Osteocyte (in vitro differentiated cells): ENCODE results near the gene SLC7A14. TPM values are rescaled to one million over a fixed set of nuclear protein-coding genes. Genes with fewer than 3 reads are reported as not detected.

Source experiments
- DNase-seq: peaks from one replicate; pipeline ENCODE4 v3.0.0; 2021; ENCODE audit warnings: mixed read lengths; ENCODE audit not compliant: unreplicated experiment; ENCODE audit errors: extremely low spot score
- H3K27ac Mint-ChIP-seq: one replicate; pipeline ENCODE4 v1.8.0; 2021; ENCODE audit warnings: mild to moderate bottlenecking, mixed read lengths; ENCODE audit not compliant: unreplicated experiment
- H3K27me3 Mint-ChIP-seq: one replicate; pipeline ENCODE4 v1.8.0; 2021; ENCODE audit warnings: mixed read lengths; ENCODE audit not compliant: unreplicated experiment
- H3K36me3 Mint-ChIP-seq: one replicate; pipeline ENCODE4 v1.8.0; 2021; ENCODE audit warnings: mixed read lengths; ENCODE audit not compliant: unreplicated experiment
- H3K4me1 Mint-ChIP-seq: one replicate; pipeline ENCODE4 v1.8.0; 2021; ENCODE audit warnings: mixed read lengths; ENCODE audit not compliant: unreplicated experiment
- H3K4me3 Mint-ChIP-seq: one replicate; pipeline ENCODE4 v1.8.0; 2021; ENCODE audit warnings: mild to moderate bottlenecking, moderate library complexity, mixed read lengths; ENCODE audit not compliant: unreplicated experiment
- H3K9me3 Mint-ChIP-seq: one replicate; pipeline ENCODE4 v1.8.0; 2021; ENCODE audit warnings: mixed read lengths; ENCODE audit not compliant: unreplicated experiment
- total RNA-seq: library from RNA; stranded (reverse); gene quantifications from 2 replicates; pipeline ENCODE4 v1.2.1, GENCODE V29; 2021
- TF ChIP-seq, protein P1 (sequence below): fragments of 200-600 bp; sonication (generic); IDR thresholded peaks from 2 replicates; pipeline ENCODE4 v1.5.0; 2021; ENCODE audit warnings: antibody characterized with exemption, mild to moderate bottlenecking, moderate library complexity

Gene SLC7A14
- total RNA-seq, 1 donor from 2014 or later: 2.1 TPM

DNA sequence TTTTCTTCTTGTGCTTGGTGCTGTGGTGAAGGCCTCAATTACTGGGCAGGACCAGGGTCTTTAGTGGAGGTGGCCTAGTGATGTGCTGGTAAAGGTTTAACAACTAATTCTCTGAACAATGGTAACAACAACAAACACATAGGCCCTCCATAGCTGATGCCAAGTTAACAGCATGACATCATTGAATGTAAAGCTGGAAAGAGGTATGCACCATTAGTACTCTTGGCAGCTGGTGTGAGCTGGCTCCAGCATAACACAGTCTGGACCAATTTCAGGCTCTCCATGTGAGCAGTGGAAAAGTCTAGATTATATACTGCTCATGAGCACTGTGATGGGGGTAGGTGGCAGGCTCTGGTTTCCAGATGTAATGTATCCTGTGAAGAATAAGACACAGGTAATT is 61.8 kb downstream of the SLC7A14 start:
- TF ChIP-seq, protein P1, sequence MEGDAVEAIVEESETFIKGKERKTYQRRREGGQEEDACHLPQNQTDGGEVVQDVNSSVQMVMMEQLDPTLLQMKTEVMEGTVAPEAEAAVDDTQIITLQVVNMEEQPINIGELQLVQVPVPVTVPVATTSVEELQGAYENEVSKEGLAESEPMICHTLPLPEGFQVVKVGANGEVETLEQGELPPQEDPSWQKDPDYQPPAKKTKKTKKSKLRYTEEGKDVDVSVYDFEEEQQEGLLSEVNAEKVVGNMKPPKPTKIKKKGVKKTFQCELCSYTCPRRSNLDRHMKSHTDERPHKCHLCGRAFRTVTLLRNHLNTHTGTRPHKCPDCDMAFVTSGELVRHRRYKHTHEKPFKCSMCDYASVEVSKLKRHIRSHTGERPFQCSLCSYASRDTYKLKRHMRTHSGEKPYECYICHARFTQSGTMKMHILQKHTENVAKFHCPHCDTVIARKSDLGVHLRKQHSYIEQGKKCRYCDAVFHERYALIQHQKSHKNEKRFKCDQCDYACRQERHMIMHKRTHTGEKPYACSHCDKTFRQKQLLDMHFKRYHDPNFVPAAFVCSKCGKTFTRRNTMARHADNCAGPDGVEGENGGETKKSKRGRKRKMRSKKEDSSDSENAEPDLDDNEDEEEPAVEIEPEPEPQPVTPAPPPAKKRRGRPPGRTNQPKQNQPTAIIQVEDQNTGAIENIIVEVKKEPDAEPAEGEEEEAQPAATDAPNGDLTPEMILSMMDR: no peak
- Mint-ChIP-seq H3K4me1 (peaks cover 7% of the 10 kb centered on the region), H3K27me3 (no peaks in the 10 kb centered on the region), H3K9me3 (no peaks in the 10 kb centered on the region), H3K4me3 (no peak overlapping the region), H3K36me3 (no peaks in the 10 kb centered on the region), H3K27ac (no peak overlapping the region)
- DNase-seq: no peak

DNA sequence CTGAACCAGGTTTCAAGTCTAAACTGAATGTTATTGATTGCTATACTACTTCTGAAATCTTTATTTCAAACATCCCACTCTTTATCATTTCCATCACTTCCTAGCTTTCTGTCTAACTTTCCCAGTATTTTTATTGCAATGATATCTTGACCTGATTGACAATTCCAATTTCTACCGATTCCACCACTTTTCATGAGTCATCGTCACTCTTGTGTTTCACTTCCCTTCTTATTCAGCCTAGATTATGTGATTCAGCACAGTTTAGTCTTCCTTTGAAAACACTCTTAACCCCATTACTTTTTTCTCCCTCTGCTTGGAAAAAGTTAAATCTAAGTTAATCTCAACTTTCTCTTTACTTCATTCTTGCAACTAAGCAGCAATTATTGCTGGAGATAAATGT is 62.6 kb downstream of the SLC7A14 start:
- TF ChIP-seq, protein P1: no peak
- Mint-ChIP-seq H3K36me3 (no peaks in the 10 kb centered on the region), H3K4me1 (peaks cover 7% of the 10 kb centered on the region), H3K9me3 (no peaks in the 10 kb centered on the region), H3K4me3 (no peak overlapping the region), H3K27ac (no peak overlapping the region), H3K27me3 (no peaks in the 10 kb centered on the region)
- DNase-seq: no peak

DNA sequence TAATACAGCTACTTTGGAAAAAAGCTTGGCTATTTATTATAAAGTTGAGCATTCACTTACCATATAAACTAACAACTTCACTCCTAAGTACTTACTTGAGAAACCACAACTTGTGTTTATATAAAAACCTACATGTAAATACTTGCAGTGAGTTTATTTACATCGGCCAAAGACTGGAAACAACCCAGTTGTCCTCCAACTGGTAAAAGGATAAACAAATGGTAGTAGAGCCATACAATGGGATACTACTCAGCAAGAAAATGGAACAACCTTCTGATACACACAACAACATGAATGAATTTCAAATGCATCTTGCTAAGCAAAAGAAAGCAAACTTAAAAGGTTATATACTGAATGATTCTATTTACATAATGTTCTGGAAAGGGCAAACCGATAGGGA is 63.7 kb downstream of the SLC7A14 start:
- no peak for DNase-seq
- no peak overlapping the region for H3K4me3 Mint-ChIP-seq
- no peaks in the 10 kb centered on the region for H3K27me3 Mint-ChIP-seq
- no peaks in the 10 kb centered on the region for H3K36me3 Mint-ChIP-seq
- TF ChIP-seq, protein P1: no peak
- peaks cover 7% of the 10 kb centered on the region for H3K4me1 Mint-ChIP-seq
- H3K9me3 Mint-ChIP-seq: no peaks in the 10 kb centered on the region
- H3K27ac Mint-ChIP-seq: no peak overlapping the region

DNA sequence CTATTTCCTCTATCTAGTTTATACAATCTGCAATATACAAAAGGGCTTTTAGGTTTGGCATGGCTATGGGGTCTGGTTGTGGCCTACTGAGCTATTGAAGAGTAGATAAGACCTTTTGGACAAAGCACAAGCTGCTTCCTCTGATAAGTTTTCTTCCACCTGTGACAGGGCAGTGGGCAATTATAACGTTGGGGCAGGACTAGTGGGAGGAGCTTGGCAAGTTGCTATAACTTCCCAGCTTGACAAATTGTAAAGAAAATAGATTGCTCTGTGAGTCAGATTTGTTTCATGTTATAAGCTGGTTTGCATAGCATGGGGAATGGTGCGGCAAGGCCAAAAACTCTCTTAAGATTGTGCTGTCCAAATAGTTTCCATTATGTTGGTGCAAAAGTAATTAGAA is 64.9 kb downstream of the SLC7A14 start:
- H3K4me1 Mint-ChIP-seq: peaks cover 7% of the 10 kb centered on the region
- no peak overlapping the region for H3K27ac Mint-ChIP-seq
- no peak overlapping the region for H3K4me3 Mint-ChIP-seq
- H3K27me3 Mint-ChIP-seq: no peaks in the 10 kb centered on the region
- H3K9me3 Mint-ChIP-seq: no peaks in the 10 kb centered on the region
- DNase-seq: no peak
- TF ChIP-seq, protein P1: no peak
- H3K36me3 Mint-ChIP-seq: no peaks in the 10 kb centered on the region

DNA sequence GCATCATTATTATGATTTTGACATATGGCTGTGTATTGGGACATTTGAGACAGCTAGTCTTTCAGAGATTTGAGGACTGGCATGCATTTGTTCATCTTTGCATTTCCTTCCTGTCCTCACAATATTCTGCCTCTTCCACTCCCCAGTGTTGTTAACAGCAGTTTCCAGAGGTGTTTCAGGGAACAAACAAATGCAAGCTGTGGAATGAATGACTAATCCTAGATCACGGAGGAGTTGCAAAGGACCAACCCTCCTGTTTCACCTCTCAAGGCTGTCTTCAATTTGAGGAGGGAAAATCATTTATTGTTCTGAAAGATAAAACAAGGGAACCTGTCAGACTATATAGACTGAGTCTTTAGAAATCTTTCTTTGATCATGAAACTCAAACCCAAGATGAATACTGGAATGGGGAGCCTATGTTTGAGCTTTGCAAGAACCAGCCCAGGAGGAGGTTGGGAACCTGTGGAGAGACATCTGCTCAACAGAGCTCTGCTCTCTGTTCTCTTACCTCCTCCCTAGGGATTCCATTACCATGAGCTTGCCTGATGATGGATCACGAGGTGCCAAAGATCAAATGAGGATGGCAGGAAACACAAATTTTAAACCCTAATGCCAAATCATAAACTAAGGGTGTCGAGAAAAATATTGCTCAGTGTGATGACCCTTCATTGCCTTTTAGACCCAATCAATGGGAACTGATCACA is 68.5 kb downstream of the SLC7A14 start:
- H3K4me1 Mint-ChIP-seq: peaks cover 2% of the 10 kb centered on the region
- no peaks in the 10 kb centered on the region for H3K36me3 Mint-ChIP-seq
- no peak overlapping the region for H3K4me3 Mint-ChIP-seq
- peaks cover 11% of the 10 kb centered on the region for H3K27me3 Mint-ChIP-seq
- TF ChIP-seq, protein P1: no peak
- H3K9me3 Mint-ChIP-seq: no peaks in the 10 kb centered on the region
- no peak overlapping the region for H3K27ac Mint-ChIP-seq
- DNase-seq: no peak
